Measurements from ENCODE around the gene MSMP. TPM values are rescaled to one million over a fixed set of nuclear protein-coding genes. Genes with fewer than 3 reads are reported as not detected.

The MSMP gene
- total and polyA plus RNA-seq, 10 of the 15 experiments (the other 5 are each of a cell fraction or from before 2014, with no cell fraction given) = 0.33 to 2.4 (median 0.86) TPM; not detected in 4

DNA sequence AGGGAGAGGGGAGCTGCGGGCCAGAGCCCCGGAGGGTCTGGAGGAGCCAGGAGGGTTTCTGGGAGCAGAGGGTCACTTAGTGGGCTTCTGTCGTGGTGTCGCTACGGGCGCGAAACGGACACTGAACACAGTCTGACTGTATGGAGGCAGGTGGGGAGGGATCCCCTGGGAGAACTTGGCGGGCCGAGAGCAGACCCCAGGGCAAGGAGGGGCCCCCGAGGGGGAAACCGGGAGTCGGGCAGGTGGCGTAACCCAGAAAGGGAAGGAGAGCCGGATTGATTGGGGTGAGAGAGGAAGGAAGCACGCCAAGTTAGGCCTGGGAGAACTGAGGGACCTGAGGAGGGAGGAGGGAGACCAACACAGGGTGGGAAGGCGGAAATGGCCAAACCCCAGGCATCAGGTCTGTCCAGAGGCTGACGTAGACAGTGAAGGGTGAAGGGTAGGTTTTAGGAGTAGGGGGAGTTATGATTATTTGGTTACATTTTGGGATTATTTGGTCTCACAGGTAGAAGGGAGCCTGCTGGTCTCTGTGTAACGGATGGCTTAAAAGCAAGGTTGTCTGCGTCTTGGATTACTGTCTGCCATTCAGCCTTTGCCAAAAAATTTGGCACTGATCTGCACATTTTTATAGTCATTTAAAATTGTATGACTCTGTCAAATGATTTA, 3.3 kb upstream of the MSMP start (continued):
- TF ChIP-seq TCF12 (IDR thresholded peaks at IDR 0.05; ENCODE audit: low read depth, low read length) (peak; percentile 66; the same call in 1 of the 2 replicates), ZZZ3 (IDR thresholded peaks at IDR 0.05; ENCODE audit: control insufficient read depth, insufficient read length, low read depth) (no peak), CHD2 (IDR thresholded peaks at IDR 0.05; ENCODE audit: borderline replicate concordance, low read depth, low read length) (no peak), ESRRA (IDR thresholded peaks at IDR 0.05; ENCODE audit: low read length) (no peak), SMC3 (IDR thresholded peaks at IDR 0.05; ENCODE audit: borderline replicate concordance, low read length) (no peak), SMARCA5 (IDR thresholded peaks at IDR 0.05) (peak; percentile 31; the same call in 1 of the 2 replicates), HDGF (IDR thresholded peaks at IDR 0.05) (peak; percentile 72), ZNF384 (IDR thresholded peaks at IDR 0.05; ENCODE audit: borderline replicate concordance, low read depth, low read length) (no peak), STAT3 (IDR thresholded peaks at IDR 0.05; ENCODE audit: low read depth, low read length) (no peak), NFYA (IDR thresholded peaks at IDR 0.05; ENCODE audit: borderline replicate concordance, low read depth, low read length) (no peak), BHLHE40 (IDR thresholded peaks at IDR 0.05; ENCODE audit: borderline replicate concordance in 1 of 2, low read depth in 2 of 2, low read length in 1 of 2) (no peak; a peak in 1 of 4 replicates), TARDBP (IDR thresholded peaks at IDR 0.05; ENCODE audit: borderline replicate concordance) (no peak), GATAD2B (conservative IDR thresholded peaks at IDR 0.05; ENCODE audit: low read depth) (peak; percentile 63), NFXL1 (IDR thresholded peaks at IDR 0.05; ENCODE audit: borderline replicate concordance) (no peak; the same call in 1 of the 2 replicates), RBBP5 (conservative IDR thresholded peaks at IDR 0.05) (no peak), IKZF2 (IDR thresholded peaks at IDR 0.05) (peak; percentile 84 to 85), RCOR1 (conservative IDR thresholded peaks at IDR 0.05; ENCODE audit: low read depth, low read length) (no peak), NR2C2 (IDR thresholded peaks at IDR 0.05; ENCODE audit: borderline replicate concordance, control insufficient read depth, insufficient read length, low read depth) (no peak), ATF7 (IDR thresholded peaks at IDR 0.05; ENCODE audit: low read depth) (peak; percentile 57)
- TF ChIP-seq, protein P1, sequence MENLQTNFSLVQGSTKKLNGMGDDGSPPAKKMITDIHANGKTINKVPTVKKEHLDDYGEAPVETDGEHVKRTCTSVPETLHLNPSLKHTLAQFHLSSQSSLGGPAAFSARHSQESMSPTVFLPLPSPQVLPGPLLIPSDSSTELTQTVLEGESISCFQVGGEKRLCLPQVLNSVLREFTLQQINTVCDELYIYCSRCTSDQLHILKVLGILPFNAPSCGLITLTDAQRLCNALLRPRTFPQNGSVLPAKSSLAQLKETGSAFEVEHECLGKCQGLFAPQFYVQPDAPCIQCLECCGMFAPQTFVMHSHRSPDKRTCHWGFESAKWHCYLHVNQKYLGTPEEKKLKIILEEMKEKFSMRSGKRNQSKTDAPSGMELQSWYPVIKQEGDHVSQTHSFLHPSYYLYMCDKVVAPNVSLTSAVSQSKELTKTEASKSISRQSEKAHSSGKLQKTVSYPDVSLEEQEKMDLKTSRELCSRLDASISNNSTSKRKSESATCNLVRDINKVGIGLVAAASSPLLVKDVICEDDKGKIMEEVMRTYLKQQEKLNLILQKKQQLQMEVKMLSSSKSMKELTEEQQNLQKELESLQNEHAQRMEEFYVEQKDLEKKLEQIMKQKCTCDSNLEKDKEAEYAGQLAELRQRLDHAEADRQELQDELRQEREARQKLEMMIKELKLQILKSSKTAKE (IDR thresholded peaks at IDR 0.05; ENCODE audit: low read depth, poor library complexity, severe bottlenecking) = peak; percentile 34
- TF ChIP-seq, protein P2, sequence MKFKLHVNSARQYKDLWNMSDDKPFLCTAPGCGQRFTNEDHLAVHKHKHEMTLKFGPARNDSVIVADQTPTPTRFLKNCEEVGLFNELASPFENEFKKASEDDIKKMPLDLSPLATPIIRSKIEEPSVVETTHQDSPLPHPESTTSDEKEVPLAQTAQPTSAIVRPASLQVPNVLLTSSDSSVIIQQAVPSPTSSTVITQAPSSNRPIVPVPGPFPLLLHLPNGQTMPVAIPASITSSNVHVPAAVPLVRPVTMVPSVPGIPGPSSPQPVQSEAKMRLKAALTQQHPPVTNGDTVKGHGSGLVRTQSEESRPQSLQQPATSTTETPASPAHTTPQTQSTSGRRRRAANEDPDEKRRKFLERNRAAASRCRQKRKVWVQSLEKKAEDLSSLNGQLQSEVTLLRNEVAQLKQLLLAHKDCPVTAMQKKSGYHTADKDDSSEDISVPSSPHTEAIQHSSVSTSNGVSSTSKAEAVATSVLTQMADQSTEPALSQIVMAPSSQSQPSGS (IDR thresholded peaks at IDR 0.05; ENCODE audit: low read length) = no peak; the same call in 1 of the 2 replicates
- TF ChIP-seq, protein P3, sequence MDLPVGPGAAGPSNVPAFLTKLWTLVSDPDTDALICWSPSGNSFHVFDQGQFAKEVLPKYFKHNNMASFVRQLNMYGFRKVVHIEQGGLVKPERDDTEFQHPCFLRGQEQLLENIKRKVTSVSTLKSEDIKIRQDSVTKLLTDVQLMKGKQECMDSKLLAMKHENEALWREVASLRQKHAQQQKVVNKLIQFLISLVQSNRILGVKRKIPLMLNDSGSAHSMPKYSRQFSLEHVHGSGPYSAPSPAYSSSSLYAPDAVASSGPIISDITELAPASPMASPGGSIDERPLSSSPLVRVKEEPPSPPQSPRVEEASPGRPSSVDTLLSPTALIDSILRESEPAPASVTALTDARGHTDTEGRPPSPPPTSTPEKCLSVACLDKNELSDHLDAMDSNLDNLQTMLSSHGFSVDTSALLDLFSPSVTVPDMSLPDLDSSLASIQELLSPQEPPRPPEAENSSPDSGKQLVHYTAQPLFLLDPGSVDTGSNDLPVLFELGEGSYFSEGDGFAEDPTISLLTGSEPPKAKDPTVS (IDR thresholded peaks at IDR 0.05; ENCODE audit: low read depth, low read length) = no peak
- TF ChIP-seq, protein P4, sequence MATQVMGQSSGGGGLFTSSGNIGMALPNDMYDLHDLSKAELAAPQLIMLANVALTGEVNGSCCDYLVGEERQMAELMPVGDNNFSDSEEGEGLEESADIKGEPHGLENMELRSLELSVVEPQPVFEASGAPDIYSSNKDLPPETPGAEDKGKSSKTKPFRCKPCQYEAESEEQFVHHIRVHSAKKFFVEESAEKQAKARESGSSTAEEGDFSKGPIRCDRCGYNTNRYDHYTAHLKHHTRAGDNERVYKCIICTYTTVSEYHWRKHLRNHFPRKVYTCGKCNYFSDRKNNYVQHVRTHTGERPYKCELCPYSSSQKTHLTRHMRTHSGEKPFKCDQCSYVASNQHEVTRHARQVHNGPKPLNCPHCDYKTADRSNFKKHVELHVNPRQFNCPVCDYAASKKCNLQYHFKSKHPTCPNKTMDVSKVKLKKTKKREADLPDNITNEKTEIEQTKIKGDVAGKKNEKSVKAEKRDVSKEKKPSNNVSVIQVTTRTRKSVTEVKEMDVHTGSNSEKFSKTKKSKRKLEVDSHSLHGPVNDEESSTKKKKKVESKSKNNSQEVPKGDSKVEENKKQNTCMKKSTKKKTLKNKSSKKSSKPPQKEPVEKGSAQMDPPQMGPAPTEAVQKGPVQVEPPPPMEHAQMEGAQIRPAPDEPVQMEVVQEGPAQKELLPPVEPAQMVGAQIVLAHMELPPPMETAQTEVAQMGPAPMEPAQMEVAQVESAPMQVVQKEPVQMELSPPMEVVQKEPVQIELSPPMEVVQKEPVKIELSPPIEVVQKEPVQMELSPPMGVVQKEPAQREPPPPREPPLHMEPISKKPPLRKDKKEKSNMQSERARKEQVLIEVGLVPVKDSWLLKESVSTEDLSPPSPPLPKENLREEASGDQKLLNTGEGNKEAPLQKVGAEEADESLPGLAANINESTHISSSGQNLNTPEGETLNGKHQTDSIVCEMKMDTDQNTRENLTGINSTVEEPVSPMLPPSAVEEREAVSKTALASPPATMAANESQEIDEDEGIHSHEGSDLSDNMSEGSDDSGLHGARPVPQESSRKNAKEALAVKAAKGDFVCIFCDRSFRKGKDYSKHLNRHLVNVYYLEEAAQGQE (IDR thresholded peaks at IDR 0.05; ENCODE audit: low read depth, low read length) = no peak

All from GM12878 (cell line).